Stimulated activated memory B cell treated with anti-CD40 and anti-IgM and Interleukin-4, amounts not matched to agents 10 μg/mL and 1 μg/mL and 100 μg/mL, for 72 hours (primary cell): ENCODE results near the gene AMZ1.
A peak's percentile ranks its signal among the peaks of the same experiment; 100 is the strongest.
"Not testable (repeated sequence)": the region's sequence is repeated elsewhere in the genome, so short reads cannot be mapped to it uniquely, and the experiment has no call there.

ENCODE experiments used
- ATAC-seq: fragments of 150-1000 bp; cut with Tn5 transposase; 2 replicates; pipeline ENCODE4 v1.10.0; 2021
- H3K27ac Mint-ChIP-seq: one replicate; pipeline ENCODE4 v1.8.0; 2022; ENCODE audit warnings: mild to moderate bottlenecking, mixed read lengths
- H3K27me3 Mint-ChIP-seq: one replicate; pipeline ENCODE4 v1.8.0; 2022; ENCODE audit warnings: mixed read lengths
- H3K36me3 Mint-ChIP-seq: one replicate; pipeline ENCODE4 v1.8.0; 2022; ENCODE audit warnings: mixed read lengths
- H3K4me1 Mint-ChIP-seq: one replicate; pipeline ENCODE4 v1.8.0; 2022; ENCODE audit warnings: mixed read lengths
- H3K4me3 Mint-ChIP-seq: one replicate; pipeline ENCODE4 v1.8.0; 2022; ENCODE audit warnings: mild to moderate bottlenecking, moderate library complexity, mixed read lengths
- H3K9me3 Mint-ChIP-seq: one replicate; pipeline ENCODE4 v1.8.0; 2022; ENCODE audit warnings: mixed read lengths

Gene AMZ1

DNA sequence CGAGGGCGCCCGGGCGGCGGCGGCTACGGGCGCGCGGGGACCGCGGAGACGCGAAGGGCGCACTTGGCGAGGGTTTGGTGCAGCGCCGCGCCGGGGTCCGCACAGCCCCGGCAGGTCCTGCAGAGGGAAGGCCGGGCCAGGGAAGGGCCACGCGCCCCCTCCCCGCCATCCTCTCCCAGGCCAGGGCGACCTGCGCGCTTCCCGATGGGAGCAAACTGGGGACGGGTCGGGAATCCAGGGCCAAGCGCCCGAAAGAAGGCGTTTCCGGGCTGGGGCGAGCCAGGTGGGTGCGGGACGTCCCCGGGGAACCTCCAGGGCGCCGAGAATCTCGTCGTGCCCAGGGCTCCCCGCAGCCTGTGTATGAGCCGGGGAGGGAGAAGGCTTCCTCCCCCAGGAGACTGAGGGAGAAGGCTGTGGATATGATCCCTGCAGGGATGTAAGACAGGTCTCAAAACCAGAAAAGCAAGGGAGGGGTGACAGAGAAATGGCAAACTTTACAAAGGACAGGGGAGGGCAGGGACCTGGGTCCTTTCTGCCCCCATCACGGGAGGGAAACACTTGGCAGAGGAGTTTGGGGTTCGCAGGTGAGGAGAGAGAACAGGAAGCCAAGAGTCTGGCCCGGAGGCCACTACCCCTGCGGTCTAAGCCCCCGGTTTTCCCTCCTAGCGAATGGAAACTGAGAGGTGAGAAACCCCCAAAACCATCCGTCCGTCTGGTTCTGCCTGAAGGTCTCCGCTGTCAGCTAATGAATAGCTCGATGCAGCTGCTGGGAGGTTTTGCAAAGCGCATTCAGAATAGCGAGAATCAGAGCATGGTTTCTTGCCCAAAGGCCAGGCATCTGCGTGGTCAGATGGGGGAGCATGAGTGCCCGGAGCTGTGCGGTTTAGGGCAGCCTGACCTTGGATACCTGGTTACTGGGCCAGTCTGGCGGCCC lies 674 bp downstream of the AMZ1 start:
- peak overlapping the region; percentile 69 for H3K4me3 Mint-ChIP-seq
- H3K27ac Mint-ChIP-seq: peak overlapping the region; percentile 28
- peaks cover 46% of the 10 kb centered on the region for H3K4me1 Mint-ChIP-seq
- peak; percentile 71 for ATAC-seq
- H3K9me3 Mint-ChIP-seq: no peaks in the 10 kb centered on the region
- H3K36me3 Mint-ChIP-seq: no peaks in the 10 kb centered on the region
- peaks cover 55% of the 10 kb centered on the region for H3K27me3 Mint-ChIP-seq

DNA sequence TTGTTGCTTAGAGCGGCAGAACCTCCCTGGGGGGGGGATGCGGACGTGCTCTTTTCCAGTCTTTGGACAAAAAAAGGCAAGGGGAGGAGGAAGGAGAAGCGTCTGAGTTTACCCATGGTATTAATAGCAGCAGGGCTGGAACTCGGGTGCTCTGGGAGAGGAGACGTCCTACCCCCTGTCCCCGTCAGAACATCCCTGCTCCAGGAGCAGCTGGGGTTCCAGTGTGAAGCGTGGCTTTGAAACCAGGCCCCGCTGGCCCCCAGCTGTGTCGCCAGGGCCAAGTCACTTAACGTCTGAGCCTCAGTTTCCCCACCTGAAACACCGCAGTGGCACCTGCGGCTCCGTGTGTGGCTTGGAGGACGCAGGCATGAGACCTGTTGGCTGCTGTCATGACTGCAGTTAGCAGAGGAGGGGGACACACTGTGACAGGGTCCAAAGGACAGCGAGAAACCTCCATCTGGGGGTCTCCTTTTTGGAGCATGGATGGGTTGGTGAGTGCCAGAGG lies 1.4 kb downstream of the AMZ1 start:
- peak overlapping the region; percentile 69 for H3K4me3 Mint-ChIP-seq
- H3K4me1 Mint-ChIP-seq: peaks cover 50% of the 10 kb centered on the region
- H3K27ac Mint-ChIP-seq: peak overlapping the region; percentile 28
- H3K9me3 Mint-ChIP-seq: no peaks in the 10 kb centered on the region
- peak; percentile 29 for ATAC-seq
- peaks cover 48% of the 10 kb centered on the region for H3K27me3 Mint-ChIP-seq
- no peaks in the 10 kb centered on the region for H3K36me3 Mint-ChIP-seq

DNA sequence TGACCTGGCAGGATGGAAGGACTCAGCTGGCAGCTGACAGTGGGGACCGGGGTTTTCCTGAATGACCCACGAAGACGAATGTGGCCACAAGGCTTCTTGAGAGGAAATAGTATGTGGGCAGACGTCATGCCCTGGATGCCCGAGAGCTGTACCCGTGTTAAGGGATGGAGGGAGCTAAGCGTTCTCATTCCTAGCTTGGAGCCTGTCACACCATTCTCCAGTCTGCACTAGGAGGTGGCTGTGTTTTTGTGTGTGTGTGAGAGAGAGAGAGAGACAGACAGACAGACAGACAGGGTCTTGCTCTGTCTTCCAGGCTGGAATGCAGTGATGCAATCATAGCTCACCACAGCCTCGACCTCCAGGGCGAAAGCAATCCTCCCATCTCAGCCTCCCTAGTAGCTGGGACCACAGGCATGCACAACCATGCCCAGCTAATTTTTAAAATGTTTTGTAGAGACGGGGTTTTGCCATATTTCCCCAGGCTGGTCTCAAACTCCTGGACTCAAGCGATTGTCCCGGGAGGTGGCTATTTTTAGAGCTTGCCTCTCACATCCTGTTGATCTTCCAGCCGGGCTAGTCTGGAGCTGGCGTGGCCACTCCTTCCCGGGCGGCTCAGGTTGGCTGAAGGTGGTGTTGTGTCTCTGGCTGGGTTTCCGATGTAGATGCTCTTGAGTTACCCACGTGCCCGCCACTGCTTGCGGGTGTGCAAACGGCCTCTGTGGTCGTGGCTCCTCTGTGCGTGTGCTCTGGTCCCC lies 2.1 kb downstream of the AMZ1 start:
- H3K4me3 Mint-ChIP-seq: peak overlapping the region; percentile 1
- ATAC-seq: peak; percentile 4
- no peaks in the 10 kb centered on the region for H3K36me3 Mint-ChIP-seq
- peaks cover 47% of the 10 kb centered on the region for H3K27me3 Mint-ChIP-seq
- H3K4me1 Mint-ChIP-seq: peaks cover 50% of the 10 kb centered on the region
- peak overlapping the region; percentile 56 for H3K27ac Mint-ChIP-seq
- H3K9me3 Mint-ChIP-seq: no peaks in the 10 kb centered on the region

DNA sequence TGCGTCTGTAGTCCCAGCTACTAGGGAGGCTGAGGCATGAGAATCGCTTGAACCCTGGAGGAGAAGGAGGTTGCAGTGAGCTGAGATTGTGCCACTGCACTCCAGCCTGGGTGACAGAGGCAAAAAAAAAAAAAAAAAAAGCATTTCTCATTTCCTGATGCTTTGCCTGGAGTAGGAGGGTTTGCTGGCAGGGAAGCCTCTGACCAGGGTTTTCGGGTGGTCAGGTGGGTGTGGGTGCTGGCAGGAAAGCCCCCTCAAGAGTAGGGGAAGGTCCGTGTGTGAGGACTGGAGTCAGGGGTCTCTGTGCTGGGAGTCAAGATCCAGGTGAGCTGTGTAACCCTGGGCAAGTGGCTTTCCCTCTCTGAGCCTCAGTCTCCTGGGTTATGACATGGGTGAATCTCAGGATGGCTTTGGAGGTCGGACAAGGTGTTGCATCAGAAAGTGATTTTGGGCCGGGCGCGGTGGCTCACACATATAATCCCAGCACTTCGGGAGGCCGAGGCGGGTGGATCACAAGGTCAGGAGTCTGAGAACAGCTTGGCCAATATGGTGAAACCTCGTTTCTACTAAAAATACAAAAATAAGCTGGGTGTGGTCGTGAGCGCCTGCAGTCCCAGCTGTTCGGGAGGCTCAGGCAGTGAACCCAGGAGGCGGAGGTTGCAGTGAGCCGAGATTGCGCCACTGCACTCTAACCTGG lies 3.2 kb downstream of the AMZ1 start:
- Mint-ChIP-seq H3K4me1 (peaks cover 50% of the 10 kb centered on the region), H3K9me3 (no peaks in the 10 kb centered on the region), H3K27ac (peak overlapping the region; percentile 56), H3K4me3 (no peak overlapping the region), H3K27me3 (peaks cover 47% of the 10 kb centered on the region), H3K36me3 (no peaks in the 10 kb centered on the region)
- ATAC-seq: no peak

DNA sequence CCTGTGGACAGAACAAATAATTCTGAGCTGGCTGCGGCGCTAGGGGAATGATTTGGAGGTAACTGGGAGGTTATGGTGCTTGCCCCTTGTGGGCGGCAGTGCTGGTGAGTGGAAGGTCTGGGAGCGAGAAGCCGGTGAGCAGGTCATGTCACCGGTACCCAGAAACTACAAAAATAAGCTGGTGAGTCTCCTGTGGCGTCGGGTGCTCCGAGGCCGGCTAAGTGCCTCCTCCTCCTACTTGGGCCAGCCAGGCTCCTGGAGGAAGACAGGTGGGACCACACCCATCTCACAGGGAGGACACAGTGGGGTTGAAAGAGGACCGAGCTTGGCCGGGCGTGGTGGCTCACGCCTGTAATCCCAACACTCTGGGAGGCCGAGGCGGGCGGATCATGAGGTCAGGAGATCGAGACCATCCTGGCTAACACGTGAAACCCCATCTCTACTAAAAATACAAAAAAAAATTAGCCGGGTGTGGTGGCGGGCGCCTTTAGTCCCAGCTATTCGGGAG lies 4.0 kb downstream of the AMZ1 start:
- H3K27me3 Mint-ChIP-seq: peaks cover 45% of the 10 kb centered on the region
- not testable (repeated sequence) for H3K9me3 Mint-ChIP-seq, ATAC-seq, H3K4me3 Mint-ChIP-seq, H3K36me3 Mint-ChIP-seq
- H3K4me1 Mint-ChIP-seq: peaks cover 50% of the 10 kb centered on the region
- peak overlapping the region; percentile 56 for H3K27ac Mint-ChIP-seq

DNA sequence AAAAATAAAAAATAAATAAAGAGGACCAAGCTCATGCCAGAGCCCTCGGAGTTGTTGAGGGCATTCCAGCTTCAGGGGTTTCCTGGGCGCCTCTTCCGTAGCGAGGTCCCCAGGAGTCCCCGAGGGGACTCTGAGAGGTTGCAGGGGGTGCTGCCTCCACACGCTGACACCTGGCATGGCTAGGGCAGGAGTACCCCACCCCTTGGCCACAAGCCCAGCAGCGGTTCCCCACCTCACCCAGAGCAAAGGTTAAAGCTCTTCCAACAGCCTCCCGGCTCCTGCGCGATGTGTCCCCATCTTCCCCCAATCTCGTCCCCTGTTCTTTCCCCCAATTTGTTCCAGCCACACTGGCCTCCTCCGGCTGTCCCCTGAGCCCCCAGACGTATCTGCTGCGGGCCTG lies 4.5 kb downstream of the AMZ1 start:
- H3K4me1 Mint-ChIP-seq: peaks cover 44% of the 10 kb centered on the region
- no peaks in the 10 kb centered on the region for H3K36me3 Mint-ChIP-seq
- H3K27me3 Mint-ChIP-seq: peaks cover 39% of the 10 kb centered on the region
- ATAC-seq: no peak
- H3K4me3 Mint-ChIP-seq: no peak overlapping the region
- H3K9me3 Mint-ChIP-seq: no peaks in the 10 kb centered on the region
- peak overlapping the region; percentile 53 for H3K27ac Mint-ChIP-seq

DNA sequence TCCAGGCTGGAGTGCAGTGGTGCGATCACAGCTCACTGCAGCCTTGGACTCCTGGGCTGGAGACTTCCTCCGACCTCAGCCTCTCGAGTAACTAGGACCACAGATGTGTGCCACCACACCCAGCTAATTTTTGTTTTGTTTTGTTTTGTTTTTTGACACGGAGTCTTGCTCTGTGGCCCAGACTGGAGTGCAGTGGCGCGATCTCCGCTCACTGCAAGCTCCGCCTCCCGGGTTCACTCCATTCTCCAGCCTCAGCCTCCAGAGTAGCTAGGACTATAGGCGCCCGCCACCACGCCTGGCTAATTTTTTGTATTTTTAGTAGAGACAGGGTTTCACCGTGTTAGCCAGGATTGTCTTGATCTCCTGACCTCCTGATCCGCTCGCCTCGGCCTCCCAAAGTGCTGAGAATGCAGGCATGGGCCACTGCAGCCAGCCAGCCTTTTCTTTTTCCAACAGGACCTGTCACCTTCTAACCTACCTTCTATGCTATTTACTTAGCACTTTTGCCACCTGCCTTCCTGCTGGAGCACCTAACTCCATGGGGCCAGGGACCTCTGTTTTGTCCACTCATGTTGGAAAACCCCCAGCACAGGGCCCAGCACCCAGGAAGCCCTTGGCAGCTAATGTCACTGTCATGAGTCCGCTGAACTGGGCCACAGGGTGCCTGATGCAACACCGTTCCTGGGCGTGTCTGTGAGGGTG lies 5.6 kb downstream of the AMZ1 start:
- peaks cover 35% of the 10 kb centered on the region for H3K27me3 Mint-ChIP-seq
- H3K27ac Mint-ChIP-seq: peak overlapping the region; percentile 55
- H3K9me3 Mint-ChIP-seq, ATAC-seq, H3K36me3 Mint-ChIP-seq, H3K4me3 Mint-ChIP-seq: not testable (repeated sequence)
- H3K4me1 Mint-ChIP-seq: peaks cover 46% of the 10 kb centered on the region

DNA sequence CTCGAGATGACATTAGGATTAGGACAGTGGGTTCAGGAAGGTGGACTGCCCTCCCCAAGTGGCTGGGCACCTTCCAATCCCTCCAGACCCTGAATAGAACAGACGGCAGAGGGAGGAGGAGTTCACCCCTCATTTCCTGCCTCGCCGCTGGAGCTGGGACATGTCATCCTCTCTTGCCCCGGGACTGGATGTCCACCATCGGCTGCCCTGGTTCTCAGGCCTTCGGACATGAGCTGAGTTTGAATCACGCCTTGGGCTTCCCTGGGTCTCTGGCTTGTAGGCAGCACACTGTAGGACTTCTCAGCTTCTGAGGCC lies 6.1 kb downstream of the AMZ1 start:
- Mint-ChIP-seq H3K27ac (peak overlapping the region; percentile 55), H3K4me1 (peaks cover 46% of the 10 kb centered on the region), H3K27me3 (peaks cover 30% of the 10 kb centered on the region)
- not testable (repeated sequence) for H3K36me3 Mint-ChIP-seq, H3K4me3 Mint-ChIP-seq, ATAC-seq, H3K9me3 Mint-ChIP-seq

DNA sequence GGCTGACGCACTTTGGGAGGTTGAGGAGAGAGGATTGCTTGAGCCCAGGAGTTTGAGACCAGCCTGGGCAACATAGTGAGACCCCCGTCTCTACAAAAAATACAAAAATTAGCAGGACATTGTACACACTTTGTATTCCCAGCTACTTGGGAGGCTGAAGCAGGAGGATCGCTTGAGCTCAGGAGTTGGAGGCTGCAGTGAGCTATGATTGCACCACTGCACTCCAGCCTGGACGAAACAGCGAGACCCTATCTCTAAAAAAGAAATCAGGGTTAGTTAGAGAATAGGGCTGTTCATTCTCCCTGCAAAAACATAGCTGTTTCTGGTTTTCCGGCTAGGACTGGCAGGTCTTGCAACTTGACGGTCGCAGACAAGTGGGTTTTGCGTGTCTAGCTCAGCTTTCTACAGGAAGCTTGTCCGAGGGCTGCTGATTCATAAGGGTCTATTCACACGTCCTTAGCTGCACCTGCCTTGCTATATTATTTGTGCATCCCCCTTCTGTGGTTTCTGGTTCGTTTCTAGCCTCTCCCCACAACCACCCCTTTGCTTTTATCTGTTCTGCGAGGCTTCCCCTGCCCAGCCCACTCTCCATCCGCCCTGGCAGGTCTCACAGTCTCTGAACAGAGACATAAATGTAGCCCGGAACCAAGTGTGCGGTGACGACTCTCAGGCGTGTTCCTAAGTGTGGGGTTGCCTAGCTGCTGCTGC lies 10.7 kb downstream of the AMZ1 start:
- H3K9me3 Mint-ChIP-seq: no peaks in the 10 kb centered on the region
- H3K4me3 Mint-ChIP-seq: peak overlapping the region; percentile 59
- peak; percentile 95 for ATAC-seq
- H3K27me3 Mint-ChIP-seq: peaks cover 17% of the 10 kb centered on the region
- H3K27ac Mint-ChIP-seq: peak overlapping the region; percentile 78
- H3K36me3 Mint-ChIP-seq: no peaks in the 10 kb centered on the region
- peaks cover 33% of the 10 kb centered on the region for H3K4me1 Mint-ChIP-seq

DNA sequence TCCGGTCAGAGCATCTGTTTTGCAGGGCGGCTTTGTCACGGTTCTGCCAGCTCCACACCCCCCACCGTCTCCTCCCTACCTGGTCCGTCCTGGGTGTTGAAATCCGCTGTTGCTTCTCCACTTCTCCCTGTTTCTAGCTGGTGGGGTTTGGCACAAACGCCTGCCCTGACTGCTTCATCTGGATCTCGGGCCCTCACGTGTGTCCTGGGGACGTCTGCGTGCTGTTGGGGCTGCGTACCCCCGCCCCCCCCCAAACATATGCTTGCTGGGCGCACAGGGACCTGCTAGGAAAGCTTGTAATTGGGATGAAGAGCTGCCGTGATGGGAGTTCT lies 11.3 kb downstream of the AMZ1 start:
- Mint-ChIP-seq H3K4me1 (peaks cover 29% of the 10 kb centered on the region), H3K27ac (peak overlapping the region; percentile 78), H3K27me3 (peaks cover 17% of the 10 kb centered on the region), H3K4me3 (peak overlapping the region; percentile 59), H3K36me3 (no peaks in the 10 kb centered on the region), H3K9me3 (no peaks in the 10 kb centered on the region)
- ATAC-seq: no peak

DNA sequence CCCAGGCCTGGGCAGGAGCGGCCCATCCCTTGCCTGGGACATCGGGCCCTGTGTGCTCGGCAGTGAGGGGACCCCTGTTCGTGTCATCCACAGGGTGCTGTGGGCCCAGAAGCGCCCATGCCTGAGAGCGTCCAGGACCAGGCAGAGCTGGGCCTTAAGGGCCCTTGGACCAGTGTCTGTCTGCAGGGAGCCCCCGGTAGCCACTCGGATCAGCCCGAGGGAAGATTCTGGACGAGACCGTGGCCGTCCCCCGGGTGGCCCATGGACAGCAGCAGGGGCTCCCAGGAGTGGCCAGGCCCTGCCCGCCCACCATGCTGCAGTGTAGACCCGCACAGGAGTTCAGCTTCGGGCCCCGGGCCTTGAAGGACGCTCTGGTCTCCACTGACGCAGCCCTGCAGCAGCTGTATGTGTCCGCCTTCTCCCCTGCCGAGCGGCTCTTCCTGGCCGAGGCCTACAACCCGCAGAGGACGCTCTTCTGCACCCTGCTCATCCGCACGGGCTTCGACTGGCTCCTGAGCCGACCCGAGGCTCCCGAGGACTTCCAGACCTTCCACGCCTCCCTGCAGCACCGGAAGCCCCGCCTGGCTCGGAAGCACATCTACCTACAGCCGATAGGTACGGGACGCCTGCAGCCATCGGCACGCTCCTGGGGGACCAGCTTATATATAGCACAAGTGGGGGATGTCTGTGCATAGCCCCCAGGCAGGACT lies 12.3 kb downstream of the AMZ1 start:
- no peaks in the 10 kb centered on the region for H3K36me3 Mint-ChIP-seq
- no peaks in the 10 kb centered on the region for H3K9me3 Mint-ChIP-seq
- peaks cover 17% of the 10 kb centered on the region for H3K27me3 Mint-ChIP-seq
- H3K4me3 Mint-ChIP-seq: no peak overlapping the region
- no peak for ATAC-seq
- peak overlapping the region; percentile 78 for H3K27ac Mint-ChIP-seq
- H3K4me1 Mint-ChIP-seq: peaks cover 29% of the 10 kb centered on the region

DNA sequence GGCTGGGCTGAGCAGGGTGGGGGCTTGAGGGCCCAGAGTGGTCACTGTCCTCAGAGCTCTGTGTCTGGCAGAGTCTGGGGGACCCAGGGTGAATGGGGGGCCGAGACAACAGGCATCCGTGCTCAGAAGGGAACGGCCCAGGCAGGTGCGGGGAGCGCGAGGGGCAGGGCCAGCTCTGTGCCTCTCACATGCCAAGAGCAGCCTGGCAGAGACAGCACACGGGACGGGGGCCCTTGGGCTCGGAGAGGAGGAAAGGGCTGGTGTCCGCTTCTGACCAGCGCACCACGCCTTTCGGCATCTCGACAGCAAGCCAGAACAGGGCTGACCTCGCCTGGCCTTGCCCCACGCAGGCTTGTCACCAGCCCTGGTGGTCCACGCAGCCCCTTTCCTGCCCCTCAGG lies 13.4 kb downstream of the AMZ1 start:
- Mint-ChIP-seq H3K36me3 (no peaks in the 10 kb centered on the region), H3K27ac (no peak overlapping the region), H3K27me3 (peaks cover 17% of the 10 kb centered on the region), H3K4me3 (no peak overlapping the region), H3K4me1 (peaks cover 29% of the 10 kb centered on the region), H3K9me3 (no peaks in the 10 kb centered on the region)
- no peak for ATAC-seq

DNA sequence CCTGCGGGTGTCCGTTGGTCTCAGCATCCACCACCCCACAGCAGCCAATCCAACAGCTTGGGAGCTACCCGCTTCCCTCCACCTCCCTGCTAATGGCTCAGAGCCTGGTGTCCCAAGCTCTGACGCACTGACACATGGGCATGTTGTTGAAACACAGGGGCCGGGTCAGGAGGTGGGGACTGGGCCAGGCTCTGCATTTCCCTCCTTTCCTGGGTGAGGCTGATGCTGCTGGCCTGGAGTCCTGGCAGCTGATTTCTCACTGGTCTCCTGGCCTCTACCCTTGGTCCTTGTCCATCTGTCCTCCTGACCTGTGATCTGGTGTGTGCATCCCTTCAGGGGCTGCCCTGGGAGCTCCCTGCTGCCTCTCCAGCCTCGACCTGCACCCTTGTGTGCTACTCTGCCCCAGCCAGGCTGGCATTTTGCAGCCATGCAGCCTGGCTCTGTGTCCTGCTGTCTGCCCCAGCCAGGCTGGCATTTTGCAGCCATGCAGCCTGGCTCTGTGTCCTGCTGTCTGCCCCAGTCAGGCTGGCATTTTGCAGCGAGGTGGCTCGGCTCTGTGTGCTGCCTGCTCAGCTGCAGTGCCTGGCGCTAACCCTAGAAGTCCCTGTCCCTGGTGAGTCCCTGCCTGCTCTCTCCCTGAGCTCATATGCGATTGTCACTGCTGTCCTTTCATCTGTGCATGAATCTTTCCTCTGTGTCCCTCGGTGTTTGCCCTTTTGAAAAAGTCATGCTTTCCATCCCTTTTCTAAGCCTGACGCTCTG lies 14.0 kb downstream of the AMZ1 start:
- H3K36me3 Mint-ChIP-seq: no peaks in the 10 kb centered on the region
- peaks cover 29% of the 10 kb centered on the region for H3K4me1 Mint-ChIP-seq
- H3K27ac Mint-ChIP-seq: no peak overlapping the region
- H3K4me3 Mint-ChIP-seq: no peak overlapping the region
- ATAC-seq: no peak
- H3K27me3 Mint-ChIP-seq: peaks cover 17% of the 10 kb centered on the region
- no peaks in the 10 kb centered on the region for H3K9me3 Mint-ChIP-seq
